ENCODE results near the gene PMVK.

DNA sequence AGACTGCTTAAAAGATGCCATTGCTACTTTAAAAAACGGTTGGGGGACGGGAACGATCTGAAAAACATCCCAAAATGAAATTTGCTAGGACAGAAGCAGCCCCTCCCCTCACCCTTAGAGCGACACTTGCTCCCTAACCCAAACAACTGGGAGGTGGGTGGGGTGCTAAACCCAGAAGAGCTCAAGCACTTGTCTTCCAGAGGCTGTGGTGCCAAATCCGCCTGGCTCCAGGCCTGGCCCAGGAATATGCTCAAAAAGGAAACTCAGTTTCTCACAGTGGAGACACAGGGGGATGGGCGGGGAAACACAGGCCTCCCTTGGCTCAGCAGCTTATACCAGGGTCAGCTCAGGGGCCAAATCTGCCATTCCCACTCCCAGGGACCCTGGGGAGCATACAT, 20.0 kb upstream of the PMVK start:
- TF ChIP-seq, protein P1, sequence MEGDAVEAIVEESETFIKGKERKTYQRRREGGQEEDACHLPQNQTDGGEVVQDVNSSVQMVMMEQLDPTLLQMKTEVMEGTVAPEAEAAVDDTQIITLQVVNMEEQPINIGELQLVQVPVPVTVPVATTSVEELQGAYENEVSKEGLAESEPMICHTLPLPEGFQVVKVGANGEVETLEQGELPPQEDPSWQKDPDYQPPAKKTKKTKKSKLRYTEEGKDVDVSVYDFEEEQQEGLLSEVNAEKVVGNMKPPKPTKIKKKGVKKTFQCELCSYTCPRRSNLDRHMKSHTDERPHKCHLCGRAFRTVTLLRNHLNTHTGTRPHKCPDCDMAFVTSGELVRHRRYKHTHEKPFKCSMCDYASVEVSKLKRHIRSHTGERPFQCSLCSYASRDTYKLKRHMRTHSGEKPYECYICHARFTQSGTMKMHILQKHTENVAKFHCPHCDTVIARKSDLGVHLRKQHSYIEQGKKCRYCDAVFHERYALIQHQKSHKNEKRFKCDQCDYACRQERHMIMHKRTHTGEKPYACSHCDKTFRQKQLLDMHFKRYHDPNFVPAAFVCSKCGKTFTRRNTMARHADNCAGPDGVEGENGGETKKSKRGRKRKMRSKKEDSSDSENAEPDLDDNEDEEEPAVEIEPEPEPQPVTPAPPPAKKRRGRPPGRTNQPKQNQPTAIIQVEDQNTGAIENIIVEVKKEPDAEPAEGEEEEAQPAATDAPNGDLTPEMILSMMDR (IDR thresholded peaks at IDR 0.05) = no peak
- TF ChIP-seq POLR2A (IDR thresholded peaks at IDR 0.05) = no peak
